ENCODE data around the gene USP2.

DNA sequence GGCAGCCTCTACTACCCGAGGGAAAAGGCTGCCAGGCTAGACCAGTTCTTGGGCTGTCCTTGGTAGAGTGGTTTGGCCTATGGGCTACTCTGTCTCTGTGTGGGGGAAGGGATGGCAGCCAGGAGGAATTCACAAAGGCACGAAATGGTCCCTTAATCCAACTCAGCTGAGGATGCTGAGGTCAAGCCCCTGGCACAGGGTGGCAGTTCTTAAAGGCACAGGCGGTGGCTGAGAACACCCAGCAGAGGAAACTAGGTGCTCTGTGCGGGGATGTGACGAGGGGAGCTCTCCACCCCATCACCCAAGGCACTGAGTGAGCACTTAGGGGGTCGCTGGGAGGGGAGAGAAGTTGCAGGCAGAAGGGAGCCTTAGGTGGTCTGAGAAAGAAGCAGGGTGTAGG is 34.9 kb downstream of the USP2 start, which contains the start of gene MFRP:
- TF ChIP-seq, protein P1, sequence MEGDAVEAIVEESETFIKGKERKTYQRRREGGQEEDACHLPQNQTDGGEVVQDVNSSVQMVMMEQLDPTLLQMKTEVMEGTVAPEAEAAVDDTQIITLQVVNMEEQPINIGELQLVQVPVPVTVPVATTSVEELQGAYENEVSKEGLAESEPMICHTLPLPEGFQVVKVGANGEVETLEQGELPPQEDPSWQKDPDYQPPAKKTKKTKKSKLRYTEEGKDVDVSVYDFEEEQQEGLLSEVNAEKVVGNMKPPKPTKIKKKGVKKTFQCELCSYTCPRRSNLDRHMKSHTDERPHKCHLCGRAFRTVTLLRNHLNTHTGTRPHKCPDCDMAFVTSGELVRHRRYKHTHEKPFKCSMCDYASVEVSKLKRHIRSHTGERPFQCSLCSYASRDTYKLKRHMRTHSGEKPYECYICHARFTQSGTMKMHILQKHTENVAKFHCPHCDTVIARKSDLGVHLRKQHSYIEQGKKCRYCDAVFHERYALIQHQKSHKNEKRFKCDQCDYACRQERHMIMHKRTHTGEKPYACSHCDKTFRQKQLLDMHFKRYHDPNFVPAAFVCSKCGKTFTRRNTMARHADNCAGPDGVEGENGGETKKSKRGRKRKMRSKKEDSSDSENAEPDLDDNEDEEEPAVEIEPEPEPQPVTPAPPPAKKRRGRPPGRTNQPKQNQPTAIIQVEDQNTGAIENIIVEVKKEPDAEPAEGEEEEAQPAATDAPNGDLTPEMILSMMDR (conservative IDR thresholded peaks at IDR 0.05 in 1 of 2, IDR thresholded peaks at IDR 0.05 in 1 of 2; ENCODE audit: extremely low read depth in 1 of 2, insufficient read depth in 1 of 2, low read depth in 1 of 2, low read length in 2 of 2), result no peak
- no peak for TF ChIP-seq EZH2 (IDR thresholded peaks at IDR 0.05; ENCODE audit: borderline replicate concordance, low read length)

Data from mammary epithelial cell (primary cell).